Ishikawa (cell line): Measurements from ENCODE around the gene ZNF595.

Experiments used
- CEBPB ChIP-seq: IDR thresholded peaks from 2 replicates; pipeline ENCODE4 v1.6.1; 2012
- CREB1 ChIP-seq: IDR thresholded peaks from 2 replicates; pipeline ENCODE4 v1.6.1; 2012; ENCODE audit warnings: low read depth
- EGR1 ChIP-seq: IDR thresholded peaks from 2 replicates; pipeline ENCODE4 v1.6.1; 2012
- EP300 ChIP-seq: IDR thresholded peaks from 2 replicates; pipeline ENCODE4 v1.6.1; 2012; ENCODE audit warnings: borderline replicate concordance
- FOXM1 ChIP-seq: IDR thresholded peaks from 2 replicates; pipeline ENCODE4 v1.6.1; 2012; ENCODE audit warnings: low read depth, borderline replicate concordance
- MAX ChIP-seq: IDR thresholded peaks from 2 replicates; pipeline ENCODE4 v1.6.1; 2012
- NFIC ChIP-seq: IDR thresholded peaks from 2 replicates; pipeline ENCODE4 v1.6.1; 2012
- RAD21 ChIP-seq: IDR thresholded peaks from 2 replicates; pipeline ENCODE4 v1.6.1; 2012; ENCODE audit warnings: low read depth
- REST ChIP-seq: IDR thresholded peaks from 2 replicates; pipeline ENCODE4 v1.6.1; 2012; ENCODE audit warnings: low read depth, mild to moderate bottlenecking
- TAF1 ChIP-seq: IDR thresholded peaks from 2 replicates; pipeline ENCODE4 v1.6.1; 2012; ENCODE audit warnings: low read depth, mild to moderate bottlenecking
- TCF12 ChIP-seq: IDR thresholded peaks from 2 replicates; pipeline ENCODE4 v1.6.1; 2012; ENCODE audit warnings: low read depth
- TEAD4 ChIP-seq: IDR thresholded peaks from 2 replicates; pipeline ENCODE4 v1.6.1; 2012
- YY1 ChIP-seq: IDR thresholded peaks from 2 replicates; pipeline ENCODE4 v1.6.1; 2012; ENCODE audit warnings: low read depth
- ZBTB7A ChIP-seq: IDR thresholded peaks from 2 replicates; pipeline ENCODE4 v1.6.1; 2012; ENCODE audit warnings: low read depth
- TF ChIP-seq, protein P1 (sequence below): IDR thresholded peaks from 2 replicates; pipeline ENCODE4 v1.6.1; 2012

ZNF595 gene

GRCh38 chr4:124275-125081 lies 71.4 kb downstream of the ZNF595 start, which contains the start of gene ZNF718:
TSS of gene ZNF718 (plus strand) at chr4:124501. CDS start at chr4:124671, 170 bp downstream.
- TF ChIP-seq EGR1 (peak; percentile 44; the same call in 1 of the 2 replicates), MAX (peak; percentile 14; the same call in 1 of the 2 replicates), CREB1 (no peak), REST (no peak), ZBTB7A (no peak), RAD21 (no peak), FOXM1 (no peak), EP300 (no peak), TAF1 (peak; percentile 60), TCF12 (no peak), TEAD4 (no peak), CEBPB (no peak), YY1 (peak; percentile 89), NFIC (no peak)
- TF ChIP-seq, protein P1, sequence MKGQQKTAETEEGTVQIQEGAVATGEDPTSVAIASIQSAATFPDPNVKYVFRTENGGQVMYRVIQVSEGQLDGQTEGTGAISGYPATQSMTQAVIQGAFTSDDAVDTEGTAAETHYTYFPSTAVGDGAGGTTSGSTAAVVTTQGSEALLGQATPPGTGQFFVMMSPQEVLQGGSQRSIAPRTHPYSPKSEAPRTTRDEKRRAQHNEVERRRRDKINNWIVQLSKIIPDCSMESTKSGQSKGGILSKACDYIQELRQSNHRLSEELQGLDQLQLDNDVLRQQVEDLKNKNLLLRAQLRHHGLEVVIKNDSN: no peak

- TF ChIP-seq MAX (peak; percentile 57), EGR1 (no peak)
- TF ChIP-seq, protein P1: peak; percentile 65
These were observed 72.1 kb downstream of the ZNF595 start for GRCh38 chr4:125091-125771.

GRCh38 chr4:125833-126232 lies 72.7 kb downstream of the ZNF595 start:
- TF ChIP-seq NFIC (no peak), RAD21 (no peak), TAF1 (no peak), TCF12 (no peak), FOXM1 (no peak), CEBPB (no peak), EGR1 (no peak), ZBTB7A (no peak), EP300 (no peak), YY1 (no peak), MAX (no peak), REST (no peak), CREB1 (no peak), TEAD4 (no peak)
- TF ChIP-seq, protein P1: no peak

DNA sequence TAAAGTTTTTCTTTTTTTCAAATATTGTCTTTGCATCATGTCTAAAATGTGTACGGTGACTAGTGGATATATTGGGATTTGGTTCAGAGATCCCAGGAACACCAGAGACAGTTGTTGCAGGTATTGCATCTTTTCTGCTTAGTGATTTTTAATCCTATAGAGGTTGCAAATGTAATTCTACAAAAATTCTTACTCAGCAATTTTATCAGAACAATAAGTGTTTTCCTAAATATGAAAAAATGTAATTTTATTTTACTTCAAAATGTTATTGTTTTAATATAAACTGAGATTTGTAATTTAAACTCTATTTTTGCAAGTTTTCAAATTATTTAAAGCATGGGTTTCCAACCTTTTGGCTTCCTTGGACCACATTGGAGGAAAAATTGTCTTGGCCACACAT lies 79.4 kb downstream of the ZNF595 start:
- no peak for TF ChIP-seq REST
- no peak for TF ChIP-seq ZBTB7A
- TF ChIP-seq RAD21: no peak
- TF ChIP-seq, protein P1: no peak
- no peak for TF ChIP-seq CREB1
- no peak for TF ChIP-seq YY1
- TF ChIP-seq TAF1: no peak
- no peak for TF ChIP-seq EGR1
- no peak for TF ChIP-seq EP300
- TF ChIP-seq TCF12: no peak
- TF ChIP-seq NFIC: no peak
- TF ChIP-seq MAX: no peak
- TF ChIP-seq CEBPB: no peak
- TF ChIP-seq FOXM1: no peak
- no peak for TF ChIP-seq TEAD4
